ENCODE data around the gene COL4A4. TPM values are rescaled to one million over a fixed set of nuclear protein-coding genes. Genes with fewer than 3 reads are reported as not detected.

COL4A4 gene
- total and polyA plus RNA-seq, 2 donors (not counting 3 experiments of a cell fraction or from before 2014, with no cell fraction given): not detected

DNA sequence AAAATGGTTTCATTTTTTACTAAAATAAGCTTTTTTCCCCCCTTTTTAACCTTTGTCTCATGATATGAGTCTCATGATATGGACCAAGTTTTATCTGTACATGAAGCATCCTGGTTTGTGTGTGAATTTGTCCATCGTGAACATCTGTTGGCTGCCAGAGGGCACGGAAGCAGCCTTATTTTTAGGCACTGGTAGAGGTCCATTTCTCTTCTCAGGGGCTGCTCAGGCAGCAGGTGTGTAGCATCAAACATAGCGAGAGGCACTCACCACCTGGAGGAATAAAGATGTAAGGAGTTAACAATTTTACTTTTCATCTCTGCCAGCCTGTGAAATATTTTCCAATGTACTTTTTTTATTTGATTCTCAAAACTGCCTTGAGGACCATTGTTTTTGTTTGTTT, 193.6 kb downstream of the COL4A4 start:
- BruUV-seq (replicated peaks): no TSS peak
- no peaks in the 10 kb centered on the region for H4K20me1 ChIP-seq (replicated peaks; ENCODE audit: control insufficient read depth, extremely low read depth, insufficient read depth, low read length)
- no peaks in the 10 kb centered on the region for H3K4me1 ChIP-seq (ENCODE audit: control insufficient read depth, extremely low read depth, insufficient read depth, low read length)
- H3K4me2 ChIP-seq (ENCODE audit: insufficient read depth, low read length): no peak overlapping the region
- TF ChIP-seq POLR2AphosphoS5 (IDR thresholded peaks at IDR 0.05; ENCODE audit: insufficient read depth, low read depth, low read length) (no peak), GATA2 (IDR thresholded peaks at IDR 0.05; ENCODE audit: insufficient read depth, insufficient read length, low read depth, low read length) (no peak), POLR2A (IDR thresholded peaks at IDR 0.05; ENCODE audit: low read depth, low read length) (no peak), MYC (IDR thresholded peaks at IDR 0.05; ENCODE audit: low read depth, low read length) (no peak), FOS (IDR thresholded peaks at IDR 0.05; ENCODE audit: borderline replicate concordance, insufficient read depth, low read length) (no peak), EZH2 (IDR thresholded peaks at IDR 0.05; ENCODE audit: borderline replicate concordance, low read depth, low read length, severe bottlenecking) (no peak)
- TF ChIP-seq, protein P1, sequence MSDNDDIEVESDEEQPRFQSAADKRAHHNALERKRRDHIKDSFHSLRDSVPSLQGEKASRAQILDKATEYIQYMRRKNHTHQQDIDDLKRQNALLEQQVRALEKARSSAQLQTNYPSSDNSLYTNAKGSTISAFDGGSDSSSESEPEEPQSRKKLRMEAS (IDR thresholded peaks at IDR 0.05; ENCODE audit: insufficient read depth, insufficient read length): no peak
- H3K9ac ChIP-seq (replicated peaks; ENCODE audit: extremely low read depth, insufficient read depth, low read length): no peak overlapping the region
- intact Hi-C loops (cut with micrococcal nuclease): no loop called here
- DNase-seq (ENCODE audit: low read depth, low spot score) (no peak), FAIRE-seq (no peak)
- no peak overlapping the region for H2AFZ ChIP-seq (ENCODE audit: low read depth, low read length)
- H3K27ac ChIP-seq (ENCODE audit: insufficient read depth, low read depth, low read length): no peak overlapping the region
- no peaks in the 10 kb centered on the region for H3K27me3 ChIP-seq (ENCODE audit: control insufficient read depth in 2 of 2, insufficient read depth in 2 of 2, low read length in 2 of 2)
- no peaks in the 10 kb centered on the region for H3K79me2 ChIP-seq (ENCODE audit: control insufficient read depth, insufficient read depth, low read length)
- no peaks in the 10 kb centered on the region for H3K9me3 ChIP-seq (replicated peaks; ENCODE audit: control insufficient read depth, insufficient read depth, low read length)
- no peaks in the 10 kb centered on the region for H3K36me3 ChIP-seq (ENCODE audit: control insufficient read depth in 2 of 2, extremely low read depth in 1 of 2, insufficient read depth in 2 of 2, low read length in 2 of 2)
- H3K4me3 ChIP-seq (replicated peaks in 1 of 3; ENCODE audit: insufficient read depth in 1 of 3, low read depth in 1 of 3, low read length in 3 of 3): no peak overlapping the region
- POLR2A ChIA-PET: no interaction called here
- dilution Hi-C loops (cut with MboI; ENCODE audit: extremely low pct_ligation_motif_present, low sequenced_read_pairs): no loop called here
- CTCF ChIA-PET: interaction anchor here (1.6 kb wide), 1 partner anchor 15 kb away, joined by 4 read pairs; no protein-coding TSS in a partner anchor
- H3K9me1 ChIP-seq (replicated peaks; ENCODE audit: control insufficient read depth, extremely low read depth, insufficient read depth, low read length): no peaks in the 10 kb centered on the region

DNA sequence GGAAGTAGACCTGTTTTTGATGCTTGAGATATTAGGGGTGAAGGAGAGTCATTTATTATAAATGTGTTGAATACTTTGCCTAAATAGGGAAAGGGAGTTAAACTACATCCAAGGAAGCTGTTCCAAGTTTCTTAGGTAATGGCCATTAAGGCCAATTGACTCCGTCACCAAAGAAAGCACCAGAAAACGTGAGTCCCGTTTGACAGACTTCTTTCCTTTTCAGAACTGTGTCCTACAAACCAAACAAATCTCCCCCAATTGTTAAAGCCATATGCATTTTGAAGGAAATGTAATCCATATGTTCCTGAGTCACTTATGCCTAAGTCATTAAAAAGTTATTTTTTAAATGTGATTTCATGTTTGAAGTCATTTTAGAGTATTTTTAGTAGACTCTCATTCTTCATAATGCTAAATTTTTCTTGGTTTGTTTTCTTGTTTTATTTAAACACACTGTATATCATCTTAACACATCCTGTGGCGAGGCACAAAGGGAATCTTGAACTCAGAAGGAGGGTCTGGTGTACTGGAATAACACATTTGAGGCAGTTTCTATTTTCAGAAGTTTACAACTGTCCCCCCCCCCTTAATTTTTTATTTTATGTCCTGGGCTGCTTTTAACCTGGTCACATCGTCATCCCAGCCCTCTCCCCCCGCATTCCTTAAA, 194.5 kb downstream of the COL4A4 start:
- H3K4me2 ChIP-seq (ENCODE audit: insufficient read depth, low read length): no peak overlapping the region
- dilution Hi-C loops (cut with MboI; ENCODE audit: extremely low pct_ligation_motif_present, low sequenced_read_pairs): no loop called here
- ChIA-PET CTCF (interaction anchor here (0.6 to 1.6 kb wide), 2 partner anchors 16 to 386 kb away, joined by 3 to 4 read pairs; no protein-coding TSS in a partner anchor), POLR2A (no interaction called here)
- no peaks in the 10 kb centered on the region for H4K20me1 ChIP-seq (replicated peaks; ENCODE audit: control insufficient read depth, extremely low read depth, insufficient read depth, low read length)
- no peak overlapping the region for H3K4me3 ChIP-seq (replicated peaks in 1 of 3; ENCODE audit: insufficient read depth in 1 of 3, low read depth in 1 of 3, low read length in 3 of 3)
- FAIRE-seq (no peak), DNase-seq (ENCODE audit: low read depth, low spot score) (no peak)
- H3K27me3 ChIP-seq (ENCODE audit: control insufficient read depth in 2 of 2, insufficient read depth in 2 of 2, low read length in 2 of 2): no peaks in the 10 kb centered on the region
- no peaks in the 10 kb centered on the region for H3K9me3 ChIP-seq (replicated peaks; ENCODE audit: control insufficient read depth, insufficient read depth, low read length)
- intact Hi-C loops (cut with micrococcal nuclease): no loop called here
- no peaks in the 10 kb centered on the region for H3K9me1 ChIP-seq (replicated peaks; ENCODE audit: control insufficient read depth, extremely low read depth, insufficient read depth, low read length)
- TF ChIP-seq FOS (IDR thresholded peaks at IDR 0.05; ENCODE audit: borderline replicate concordance, insufficient read depth, low read length) (no peak), EZH2 (IDR thresholded peaks at IDR 0.05; ENCODE audit: borderline replicate concordance, low read depth, low read length, severe bottlenecking) (no peak), JUN (IDR thresholded peaks at IDR 0.05; ENCODE audit: borderline replicate concordance, insufficient read depth, insufficient read length, low read depth) (no peak), POLR2A (IDR thresholded peaks at IDR 0.05; ENCODE audit: low read depth, low read length) (no peak), GATA2 (IDR thresholded peaks at IDR 0.05; ENCODE audit: insufficient read depth, insufficient read length, low read depth, low read length) (no peak), MYC (IDR thresholded peaks at IDR 0.05; ENCODE audit: low read depth, low read length) (no peak), POLR2AphosphoS5 (IDR thresholded peaks at IDR 0.05; ENCODE audit: insufficient read depth, low read depth, low read length) (no peak)
- TF ChIP-seq, protein P2, sequence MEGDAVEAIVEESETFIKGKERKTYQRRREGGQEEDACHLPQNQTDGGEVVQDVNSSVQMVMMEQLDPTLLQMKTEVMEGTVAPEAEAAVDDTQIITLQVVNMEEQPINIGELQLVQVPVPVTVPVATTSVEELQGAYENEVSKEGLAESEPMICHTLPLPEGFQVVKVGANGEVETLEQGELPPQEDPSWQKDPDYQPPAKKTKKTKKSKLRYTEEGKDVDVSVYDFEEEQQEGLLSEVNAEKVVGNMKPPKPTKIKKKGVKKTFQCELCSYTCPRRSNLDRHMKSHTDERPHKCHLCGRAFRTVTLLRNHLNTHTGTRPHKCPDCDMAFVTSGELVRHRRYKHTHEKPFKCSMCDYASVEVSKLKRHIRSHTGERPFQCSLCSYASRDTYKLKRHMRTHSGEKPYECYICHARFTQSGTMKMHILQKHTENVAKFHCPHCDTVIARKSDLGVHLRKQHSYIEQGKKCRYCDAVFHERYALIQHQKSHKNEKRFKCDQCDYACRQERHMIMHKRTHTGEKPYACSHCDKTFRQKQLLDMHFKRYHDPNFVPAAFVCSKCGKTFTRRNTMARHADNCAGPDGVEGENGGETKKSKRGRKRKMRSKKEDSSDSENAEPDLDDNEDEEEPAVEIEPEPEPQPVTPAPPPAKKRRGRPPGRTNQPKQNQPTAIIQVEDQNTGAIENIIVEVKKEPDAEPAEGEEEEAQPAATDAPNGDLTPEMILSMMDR (IDR thresholded peaks at IDR 0.05; ENCODE audit: extremely low read depth in 1 of 2, insufficient read depth in 1 of 2, low read depth in 1 of 2, low read length in 2 of 2): no peak
- TF ChIP-seq, protein P1 (IDR thresholded peaks at IDR 0.05; ENCODE audit: insufficient read depth, insufficient read length): no peak
- no peak overlapping the region for H3K9ac ChIP-seq (replicated peaks; ENCODE audit: extremely low read depth, insufficient read depth, low read length)
- H3K79me2 ChIP-seq (ENCODE audit: control insufficient read depth, insufficient read depth, low read length): no peaks in the 10 kb centered on the region
- no peak overlapping the region for H3K27ac ChIP-seq (ENCODE audit: insufficient read depth, low read depth, low read length)
- no TSS peak for BruUV-seq (replicated peaks)
- no peak overlapping the region for H2AFZ ChIP-seq (ENCODE audit: low read depth, low read length)
- H3K36me3 ChIP-seq (ENCODE audit: control insufficient read depth in 2 of 2, extremely low read depth in 1 of 2, insufficient read depth in 2 of 2, low read length in 2 of 2): no peaks in the 10 kb centered on the region
- no peaks in the 10 kb centered on the region for H3K4me1 ChIP-seq (ENCODE audit: control insufficient read depth, extremely low read depth, insufficient read depth, low read length)
